Uterus (tissue), 2 donors: Measurements from ENCODE around the gene ZNF217.

ENCODE experiments used
- POLR2A ChIP-seq, 2 donors: fragments of 450-650 bp; IDR thresholded peaks; one replicate each; pipeline ENCODE4 v1.6.1; 2016; ENCODE audit warnings: antibody characterized with exemption in 2 of 2, mild to moderate bottlenecking in 1 of 2, moderate library complexity in 1 of 2
- TF ChIP-seq, protein P1 (sequence below), 4 experiments: fragments of 200-600 bp in 2 of 4; fragments of 450-650 bp in 2 of 4; sonication (generic) in 2 of 4; IDR thresholded peaks; one replicate each; pipeline ENCODE4 v1.5.1; 2016 to 2019; ENCODE audit warnings: antibody characterized with exemption in 4 of 4, mild to moderate bottlenecking in 2 of 4, moderate library complexity in 1 of 4

DNA sequence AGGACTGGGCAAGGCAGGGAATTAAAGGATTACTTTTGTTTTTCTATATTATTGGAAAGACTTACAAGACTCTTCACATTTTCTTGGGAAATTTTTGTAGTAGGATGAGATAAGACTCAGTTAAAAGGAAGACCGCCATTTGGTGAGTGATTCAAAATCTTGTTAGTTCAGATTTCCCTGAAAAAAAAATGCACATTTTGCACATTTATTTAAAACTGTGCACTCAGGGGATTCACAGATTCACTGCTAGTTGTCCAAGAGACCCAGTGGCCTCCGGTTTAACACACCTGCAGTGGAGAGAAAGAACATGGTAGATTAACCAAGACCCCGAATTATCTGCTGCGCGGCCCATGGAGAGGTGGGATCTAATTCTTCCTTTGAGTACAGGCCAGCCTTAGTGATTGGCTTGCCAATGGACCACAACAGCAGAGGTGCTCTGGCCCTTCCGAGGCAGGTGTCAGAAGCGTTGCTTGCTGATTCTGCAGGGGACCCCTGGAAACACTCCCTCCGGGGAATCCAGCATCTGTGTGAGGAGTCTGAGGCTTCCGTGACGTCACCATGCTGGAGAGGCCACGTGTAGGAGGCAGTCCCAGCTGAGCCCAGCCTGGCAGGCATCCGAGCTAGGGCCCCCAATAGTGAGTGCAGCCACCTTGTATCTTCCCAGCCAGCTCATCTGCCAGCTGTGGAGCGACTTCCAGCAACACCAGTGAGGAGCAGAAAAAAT lies 68.9 kb downstream of the ZNF217 start:
- TF ChIP-seq, protein P1, sequence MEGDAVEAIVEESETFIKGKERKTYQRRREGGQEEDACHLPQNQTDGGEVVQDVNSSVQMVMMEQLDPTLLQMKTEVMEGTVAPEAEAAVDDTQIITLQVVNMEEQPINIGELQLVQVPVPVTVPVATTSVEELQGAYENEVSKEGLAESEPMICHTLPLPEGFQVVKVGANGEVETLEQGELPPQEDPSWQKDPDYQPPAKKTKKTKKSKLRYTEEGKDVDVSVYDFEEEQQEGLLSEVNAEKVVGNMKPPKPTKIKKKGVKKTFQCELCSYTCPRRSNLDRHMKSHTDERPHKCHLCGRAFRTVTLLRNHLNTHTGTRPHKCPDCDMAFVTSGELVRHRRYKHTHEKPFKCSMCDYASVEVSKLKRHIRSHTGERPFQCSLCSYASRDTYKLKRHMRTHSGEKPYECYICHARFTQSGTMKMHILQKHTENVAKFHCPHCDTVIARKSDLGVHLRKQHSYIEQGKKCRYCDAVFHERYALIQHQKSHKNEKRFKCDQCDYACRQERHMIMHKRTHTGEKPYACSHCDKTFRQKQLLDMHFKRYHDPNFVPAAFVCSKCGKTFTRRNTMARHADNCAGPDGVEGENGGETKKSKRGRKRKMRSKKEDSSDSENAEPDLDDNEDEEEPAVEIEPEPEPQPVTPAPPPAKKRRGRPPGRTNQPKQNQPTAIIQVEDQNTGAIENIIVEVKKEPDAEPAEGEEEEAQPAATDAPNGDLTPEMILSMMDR (IDR thresholded peaks at IDR 0.05), result no peak
- no peak for TF ChIP-seq POLR2A (IDR thresholded peaks at IDR 0.05)
